Stimulated activated CD4-positive, alpha-beta T cell treated with anti-CD3 and anti-CD28 coated beads, TNF-alpha, amount 100 ng/mL, for 24 hours (primary cell): ENCODE data around the gene ZFP3.
"Not testable (repeated sequence)": the region's sequence is repeated elsewhere in the genome, so short reads cannot be mapped to it uniquely, and the experiment has no call there.

Source experiments
- DNase-seq, 3 experiments: peaks; one replicate each; pipeline ENCODE4 v3.0.0-alpha.2; 2020; ENCODE audit warnings: low read depth in 3 of 3

Gene ZFP3

GRCh38 chr17:5138616-5139457 lies 60.6 kb downstream of the ZFP3 start:
- no peak for DNase-seq

GRCh38 chr17:5139458-5139732 lies 61.1 kb downstream of the ZFP3 start:
- DNase-seq: no peak

- not testable (repeated sequence) for DNase-seq
Observed at GRCh38 chr17:5142877-5143276, 64.6 kb downstream of the ZFP3 start.
